HepG2 (cell line): ENCODE measurements around the gene ARIH1. TPM values are rescaled to one million over a fixed set of nuclear protein-coding genes. Genes with fewer than 3 reads are reported as not detected.

Experiments used
- EED ChIP-seq: sonication (generic); formaldehyde crosslinking; IDR thresholded peaks from 2 replicates; pipeline ENCODE4 v1.5.0; 2020; ENCODE audit warnings: mild to moderate bottlenecking, missing genetic modification reagents
- KDM2A ChIP-seq: sonication (generic); formaldehyde crosslinking; IDR thresholded peaks from 2 replicates; pipeline ENCODE4 v1.4.0; 2020; ENCODE audit warnings: low read depth, missing genetic modification reagents, borderline replicate concordance
- KDM6A ChIP-seq: IDR thresholded peaks from 2 replicates; pipeline ENCODE4 v1.6.1; 2016; ENCODE audit warnings: low read depth
- RAD51 ChIP-seq: fragments of 450-650 bp; IDR thresholded peaks from 2 replicates; pipeline ENCODE4 v1.6.1; 2016; ENCODE audit warnings: borderline replicate concordance
- RBFOX2 ChIP-seq: fragments of 200-400 bp; formaldehyde crosslinking; IDR thresholded peaks from 2 replicates; pipeline ENCODE4 v1.6.1; 2017; ENCODE audit warnings: low read depth, mild to moderate bottlenecking, low read length
- SPEN ChIP-seq: sonication (generic); formaldehyde crosslinking; IDR thresholded peaks from 2 replicates; pipeline ENCODE4 v1.5.1; 2020; ENCODE audit warnings: low read depth, mild to moderate bottlenecking, missing genetic modification reagents
- SSRP1 ChIP-seq: IDR thresholded peaks from 2 replicates; pipeline ENCODE4 v1.6.1; 2016; ENCODE audit warnings: control low read depth
- STAG1 ChIP-seq: sonication (generic); formaldehyde crosslinking; IDR thresholded peaks from 2 replicates; pipeline ENCODE4 v1.4.0; 2020; ENCODE audit warnings: missing genetic modification reagents
- SYNCRIP ChIP-seq: fragments of 200-400 bp; formaldehyde crosslinking; IDR thresholded peaks from 2 replicates; pipeline ENCODE4 v1.6.1; 2018; ENCODE audit warnings: mild to moderate bottlenecking, low read depth, low read length; ENCODE audit not compliant: insufficient read depth
- TFAP4 ChIP-seq: sonication (generic); IDR thresholded peaks from 2 replicates; pipeline ENCODE4 v1.6.1; 2016; ENCODE audit warnings: low read depth, borderline replicate concordance
- YEATS4 ChIP-seq: sonication (generic); formaldehyde crosslinking; IDR thresholded peaks from 2 replicates; pipeline ENCODE4 v1.4.0; 2020; ENCODE audit warnings: missing genetic modification reagents, borderline replicate concordance
- ZEB1 ChIP-seq: IDR thresholded peaks from 2 replicates; pipeline ENCODE4 v1.6.1; 2012; ENCODE audit warnings: mild to moderate bottlenecking, low read depth, inconsistent platforms; ENCODE audit not compliant: insufficient replicate concordance
- ZNF143 ChIP-seq: sonication (generic); formaldehyde crosslinking; IDR thresholded peaks from 2 replicates; pipeline ENCODE4 v1.4.0; 2020; ENCODE audit warnings: missing genetic modification reagents
- ZNF317 ChIP-seq: sonication (generic); formaldehyde crosslinking; IDR thresholded peaks from 2 replicates; pipeline ENCODE4 v1.5.0; 2020; ENCODE audit warnings: mild to moderate bottlenecking, missing genetic modification reagents
- ZNF343 ChIP-seq: sonication (generic); formaldehyde crosslinking; IDR thresholded peaks from 2 replicates; pipeline ENCODE4 v1.4.0; 2020; ENCODE audit warnings: mild to moderate bottlenecking, missing genetic modification reagents
- polyA plus RNA-seq, 8 experiments: library from polyadenylated mRNA; depleted of rRNA in 3 of 8; stranded (reverse) in 7 of 8; unstranded in 1 of 8; fragments of >200 nt; fragmentation: Illumina TruSeq in 4 of 8; extraction: Trizol in 4 of 8; gene quantifications; 2 replicates each; pipeline versions ENCODE4 v1.2.1 to v1.2.3, GENCODE V29; 2011 to 2016; ENCODE audit warnings: low read depth in 4 of 8, missing spikeins in 1 of 8, mixed read lengths in 1 of 8; ENCODE audit not compliant: insufficient read depth in 1 of 8
- total RNA-seq, 5 experiments: library from RNA; depleted of rRNA; stranded (reverse); fragments of >200 nt; fragmentation: Illumina TruSeq; extraction: Trizol; gene quantifications; 2 replicates each; pipeline ENCODE4 v1.2.3, GENCODE V29; 2016; ENCODE audit warnings: low read depth in 1 of 5
- TF ChIP-seq, protein P1 (sequence below): sonication (generic); formaldehyde crosslinking; IDR thresholded peaks from 2 replicates; pipeline ENCODE4 v1.5.0; 2020; ENCODE audit warnings: mild to moderate bottlenecking, missing genetic modification reagents
- TF ChIP-seq, protein P2 (sequence below): sonication (generic); formaldehyde crosslinking; IDR thresholded peaks from 2 replicates; pipeline ENCODE4 v1.8.1; 2023; ENCODE audit warnings: missing genetic modification reagents, inconsistent platforms, borderline replicate concordance
- TF ChIP-seq, protein P3 (sequence below): sonication (generic); formaldehyde crosslinking; IDR thresholded peaks from 2 replicates; pipeline ENCODE4 v1.5.1; 2020; ENCODE audit warnings: missing genetic modification reagents, mild to moderate bottlenecking, borderline replicate concordance
- TF ChIP-seq, protein P4 (sequence below): sonication (generic); formaldehyde crosslinking; IDR thresholded peaks from 2 replicates; pipeline ENCODE4 v1.8.0; 2022; ENCODE audit warnings: mild to moderate bottlenecking, missing genetic modification reagents, moderate library complexity
- TF ChIP-seq, protein P5 (sequence below): sonication (generic); formaldehyde crosslinking; IDR thresholded peaks from 2 replicates; pipeline ENCODE4 v1.8.1; 2023; ENCODE audit warnings: missing genetic modification reagents, mild to moderate bottlenecking, borderline replicate concordance

The ARIH1 gene
- total and polyA plus RNA-seq, 2 of the 13 experiments (the other 11 are each of a cell fraction or from before 2014, with no cell fraction given): 38.8 to 59.8 TPM

- TF ChIP-seq, protein P1, sequence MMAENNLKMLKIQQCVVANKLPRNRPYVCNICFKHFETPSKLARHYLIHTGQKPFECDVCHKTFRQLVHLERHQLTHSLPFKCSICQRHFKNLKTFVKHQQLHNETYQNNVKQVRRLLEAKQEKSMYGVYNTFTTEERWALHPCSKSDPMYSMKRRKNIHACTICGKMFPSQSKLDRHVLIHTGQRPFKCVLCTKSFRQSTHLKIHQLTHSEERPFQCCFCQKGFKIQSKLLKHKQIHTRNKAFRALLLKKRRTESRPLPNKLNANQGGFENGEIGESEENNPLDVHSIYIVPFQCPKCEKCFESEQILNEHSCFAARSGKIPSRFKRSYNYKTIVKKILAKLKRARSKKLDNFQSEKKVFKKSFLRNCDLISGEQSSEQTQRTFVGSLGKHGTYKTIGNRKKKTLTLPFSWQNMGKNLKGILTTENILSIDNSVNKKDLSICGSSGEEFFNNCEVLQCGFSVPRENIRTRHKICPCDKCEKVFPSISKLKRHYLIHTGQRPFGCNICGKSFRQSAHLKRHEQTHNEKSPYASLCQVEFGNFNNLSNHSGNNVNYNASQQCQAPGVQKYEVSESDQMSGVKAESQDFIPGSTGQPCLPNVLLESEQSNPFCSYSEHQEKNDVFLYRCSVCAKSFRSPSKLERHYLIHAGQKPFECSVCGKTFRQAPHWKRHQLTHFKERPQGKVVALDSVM (CRISPR knock-in tag): no peak
- TF ChIP-seq ZNF343 (CRISPR knock-in tag) (no peak), TFAP4 (no peak; the same call in 1 of the 2 replicates), SYNCRIP (no peak), ZEB1 (no peak), ZNF143 (CRISPR knock-in tag) (peak; percentile 57), EED (CRISPR knock-in tag) (no peak), SPEN (CRISPR knock-in tag) (peak; percentile 99), SSRP1 (CRISPR knock-in tag) (no peak), KDM2A (CRISPR knock-in tag) (peak; percentile 93), RBFOX2 (peak; percentile 98), KDM6A (CRISPR knock-in tag) (no peak), YEATS4 (CRISPR knock-in tag) (peak; percentile 99), RAD51 (no peak), STAG1 (CRISPR knock-in tag) (peak; percentile 6), ZNF317 (CRISPR knock-in tag) (peak; percentile 84)
- TF ChIP-seq, protein P2, sequence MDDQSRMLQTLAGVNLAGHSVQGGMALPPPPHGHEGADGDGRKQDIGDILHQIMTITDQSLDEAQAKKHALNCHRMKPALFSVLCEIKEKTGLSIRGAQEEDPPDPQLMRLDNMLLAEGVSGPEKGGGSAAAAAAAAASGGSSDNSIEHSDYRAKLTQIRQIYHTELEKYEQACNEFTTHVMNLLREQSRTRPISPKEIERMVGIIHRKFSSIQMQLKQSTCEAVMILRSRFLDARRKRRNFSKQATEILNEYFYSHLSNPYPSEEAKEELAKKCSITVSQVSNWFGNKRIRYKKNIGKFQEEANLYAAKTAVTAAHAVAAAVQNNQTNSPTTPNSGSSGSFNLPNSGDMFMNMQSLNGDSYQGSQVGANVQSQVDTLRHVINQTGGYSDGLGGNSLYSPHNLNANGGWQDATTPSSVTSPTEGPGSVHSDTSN: no peak
- TF ChIP-seq, protein P3, sequence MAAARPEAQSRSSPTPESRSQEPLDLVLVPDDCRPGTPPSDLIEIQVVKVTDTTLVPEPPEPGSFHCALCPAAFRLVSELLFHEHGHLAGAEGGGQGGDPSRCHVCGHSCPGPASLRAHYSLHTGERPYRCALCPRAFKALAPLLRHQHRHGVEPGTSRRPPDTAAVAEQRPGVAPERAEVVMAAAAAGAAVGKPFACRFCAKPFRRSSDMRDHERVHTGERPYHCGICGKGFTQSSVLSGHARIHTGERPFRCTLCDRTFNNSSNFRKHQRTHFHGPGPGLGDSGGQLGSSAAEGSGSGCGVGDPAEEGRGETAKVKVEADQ: peak; percentile 78; the same call in 1 of the 2 replicates
- TF ChIP-seq, protein P4, sequence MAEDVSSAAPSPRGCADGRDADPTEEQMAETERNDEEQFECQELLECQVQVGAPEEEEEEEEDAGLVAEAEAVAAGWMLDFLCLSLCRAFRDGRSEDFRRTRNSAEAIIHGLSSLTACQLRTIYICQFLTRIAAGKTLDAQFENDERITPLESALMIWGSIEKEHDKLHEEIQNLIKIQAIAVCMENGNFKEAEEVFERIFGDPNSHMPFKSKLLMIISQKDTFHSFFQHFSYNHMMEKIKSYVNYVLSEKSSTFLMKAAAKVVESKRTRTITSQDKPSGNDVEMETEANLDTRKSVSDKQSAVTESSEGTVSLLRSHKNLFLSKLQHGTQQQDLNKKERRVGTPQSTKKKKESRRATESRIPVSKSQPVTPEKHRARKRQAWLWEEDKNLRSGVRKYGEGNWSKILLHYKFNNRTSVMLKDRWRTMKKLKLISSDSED (CRISPR knock-in tag): no peak
- TF ChIP-seq, protein P5, sequence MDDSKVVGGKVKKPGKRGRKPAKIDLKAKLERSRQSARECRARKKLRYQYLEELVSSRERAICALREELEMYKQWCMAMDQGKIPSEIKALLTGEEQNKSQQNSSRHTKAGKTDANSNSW (CRISPR knock-in tag): peak; percentile 86; the same call in 1 of the 2 replicates
These were observed at the start of gene ARIH1 (continued) for GRCh38 chr15:72473614-72474465.
